CD4-positive, CD25-positive, alpha-beta regulatory T cell (primary cell): ENCODE data around the gene CA9. TPM values are rescaled to one million over a fixed set of nuclear protein-coding genes. Genes with fewer than 3 reads are reported as not detected.

ENCODE experiments used
- ATAC-seq, 2 donors: fragments of 150-1000 bp; cut with Tn5 transposase; one replicate each; pipeline ENCODE4 v1.10.0; 2021; ENCODE audit warnings: low read depth in 2 of 2, moderate number of reproducible peaks in 2 of 2, moderate library complexity in 1 of 2
- DNase-seq, 3 donors: peaks; one replicate each; pipeline versions ENCODE4 v3.0.0 to v3.0.0-alpha.2; 2012 to 2022; ENCODE audit warnings: mixed read lengths in 1 of 3
- H3K27ac ChIP-seq: one replicate; pipeline ENCODE4 v1.7.0; 2013; ENCODE audit warnings: mild to moderate bottlenecking, low read length; ENCODE audit not compliant: insufficient read depth, poor library complexity, severe bottlenecking
- H3K27me3 ChIP-seq: one replicate; pipeline ENCODE4 v1.7.0; 2013; ENCODE audit warnings: low read length; ENCODE audit not compliant: control insufficient read depth, insufficient read depth
- H3K36me3 ChIP-seq: one replicate; pipeline ENCODE4 v1.7.0; 2013; ENCODE audit warnings: mild to moderate bottlenecking, low read length, moderate library complexity; ENCODE audit not compliant: control insufficient read depth, insufficient read depth
- H3K4me1 ChIP-seq: 2 replicates; pipeline ENCODE4 v1.7.0; 2013; ENCODE audit warnings: mild to moderate bottlenecking, low read length; ENCODE audit not compliant: insufficient read depth, control insufficient read depth, poor library complexity, severe bottlenecking
- H3K4me3 ChIP-seq: one replicate; pipeline ENCODE4 v1.7.0; 2013; ENCODE audit warnings: low read depth, mild to moderate bottlenecking, low read length, moderate library complexity
- H3K9me3 ChIP-seq, 2 experiments: 1 replicate in 1 of 2; 2 replicates in 1 of 2; pipeline ENCODE4 v1.7.0; 2013; ENCODE audit warnings: low read length in 2 of 2, mild to moderate bottlenecking in 1 of 2, moderate library complexity in 1 of 2; ENCODE audit not compliant: control insufficient read depth in 2 of 2
- H3K27ac Mint-ChIP-seq, 3 donors: one replicate each; pipeline ENCODE4 v1.8.0; 2020 to 2022; ENCODE audit warnings: mild to moderate bottlenecking in 3 of 3, mixed read lengths in 3 of 3, moderate library complexity in 2 of 3
- H3K27me3 Mint-ChIP-seq: one replicate; pipeline ENCODE4 v1.8.0; 2022; ENCODE audit warnings: mild to moderate bottlenecking, mixed read lengths
- H3K36me3 Mint-ChIP-seq: one replicate; pipeline ENCODE4 v1.8.0; 2020; ENCODE audit warnings: mixed read lengths
- H3K4me1 Mint-ChIP-seq, 4 donors: one replicate each; pipeline ENCODE4 v1.8.0; 2020 to 2022; ENCODE audit warnings: mixed read lengths in 4 of 4, mild to moderate bottlenecking in 1 of 4
- H3K4me3 Mint-ChIP-seq, 4 donors: one replicate each; pipeline ENCODE4 v1.8.0; 2020 to 2022; ENCODE audit warnings: mild to moderate bottlenecking in 4 of 4, mixed read lengths in 4 of 4, moderate library complexity in 3 of 4
- H3K9me3 Mint-ChIP-seq, 7 donors: one replicate each; pipeline ENCODE4 v1.8.0; 2020 to 2022; ENCODE audit warnings: mixed read lengths in 7 of 7, mild to moderate bottlenecking in 3 of 7, moderate library complexity in 2 of 7
- polyA plus RNA-seq, 4 donors: library from polyadenylated mRNA; unstranded; fragments of 300-500 nt; fragmentation: Illumina TruSeq; gene quantifications; one replicate each; pipeline ENCODE4 v1.2.3, GENCODE V29; 2021
- total RNA-seq: library from RNA; stranded (reverse); gene quantifications from one replicate; pipeline ENCODE4 v1.2.3, GENCODE V29; 2022

Gene CA9
- total and polyA plus RNA-seq, 5 donors from 2014 or later: 0.48 TPM; not detected in 4

- Mint-ChIP-seq H3K4me1 (peaks cover 2 to 26% (median 11%) of the 10 kb centered on the region in 4 donors), H3K9me3 (no peaks in the 10 kb centered on the region), H3K27me3 (no peaks in the 10 kb centered on the region), H3K27ac (peak overlapping the region; percentile 67 to 93 (median 78)), H3K36me3 (no peaks in the 10 kb centered on the region), H3K4me3 (peak overlapping the region; percentile 86 to 97 (median 92))
- H3K9me3 ChIP-seq: no peaks in the 10 kb centered on the region
- ATAC-seq (peak in 1 of 2 donors; percentile 34), DNase-seq (peak; percentile 13 to 24 (median 18))
- H3K36me3 ChIP-seq: no peaks in the 10 kb centered on the region
- no peaks in the 10 kb centered on the region for H3K27me3 ChIP-seq
- peak overlapping the region; percentile 47 for H3K27ac ChIP-seq
- H3K4me3 ChIP-seq: no peak overlapping the region
- H3K4me1 ChIP-seq: peaks cover 18% of the 10 kb centered on the region
Measured at GRCh38 chr9:35690614-35691333, 17.0 kb downstream of the CA9 start.

- no peaks in the 10 kb centered on the region for H3K9me3 Mint-ChIP-seq
- Histone ChIP-seq H3K36me3 (no peaks in the 10 kb centered on the region), H3K27me3 (no peaks in the 10 kb centered on the region), H3K4me3 (no peak overlapping the region), H3K27ac (peak overlapping the region; percentile 47), H3K9me3 (no peaks in the 10 kb centered on the region), H3K4me1 (peaks cover 18% of the 10 kb centered on the region)
- no peaks in the 10 kb centered on the region for H3K27me3 Mint-ChIP-seq
- H3K4me1 Mint-ChIP-seq: peaks cover 3 to 27% (median 12%) of the 10 kb centered on the region in 4 donors
- no peaks in the 10 kb centered on the region for H3K36me3 Mint-ChIP-seq
- ATAC-seq: peak in 1 of 2 donors; percentile 17
- peak overlapping the region; percentile 67 to 93 (median 78) for H3K27ac Mint-ChIP-seq
- DNase-seq: no peak
- H3K4me3 Mint-ChIP-seq: peak overlapping the region; percentile 86 to 97 (median 92)
Measured at GRCh38 chr9:35691334-35691650, 17.6 kb downstream of the CA9 start.

- peaks cover 5% of the 10 kb centered on the region for H3K36me3 Mint-ChIP-seq
- DNase-seq (no peak), ATAC-seq (no peak)
- no peaks in the 10 kb centered on the region for H3K27me3 ChIP-seq
- H3K9me3 Mint-ChIP-seq: no peaks in the 10 kb centered on the region
- peaks cover under 1% of the 10 kb centered on the region for H3K36me3 ChIP-seq
- H3K4me1 ChIP-seq: peaks cover 21% of the 10 kb centered on the region
- peak overlapping the region; percentile 66 to 78 (median 67) for H3K27ac Mint-ChIP-seq
- H3K4me3 ChIP-seq: no peak overlapping the region
- H3K27me3 Mint-ChIP-seq: no peaks in the 10 kb centered on the region
- no peak overlapping the region for H3K27ac ChIP-seq
- no peaks in the 10 kb centered on the region for H3K9me3 ChIP-seq
- peaks cover 8 to 33% (median 15%) of the 10 kb centered on the region in 4 donors for H3K4me1 Mint-ChIP-seq
- H3K4me3 Mint-ChIP-seq: peak overlapping the region; percentile 86 to 97 (median 92)
Measured at GRCh38 chr9:35691757-35692301, 18.1 kb downstream of the CA9 start.

GRCh38 chr9:35695943-35696401, 22.2 kb downstream of the CA9 start:
- ATAC-seq (no peak), DNase-seq (no peak)
- peaks cover 42% of the 10 kb centered on the region for H3K36me3 ChIP-seq
- no peaks in the 10 kb centered on the region for H3K27me3 ChIP-seq
- H3K9me3 Mint-ChIP-seq: no peaks in the 10 kb centered on the region
- no peak overlapping the region for H3K4me3 ChIP-seq
- H3K27ac Mint-ChIP-seq: peak overlapping the region in 1 of 3 donors; percentile 79
- H3K4me3 Mint-ChIP-seq: no peak overlapping the region
- H3K27ac ChIP-seq: no peak overlapping the region
- peaks cover 18% of the 10 kb centered on the region for H3K36me3 Mint-ChIP-seq
- peaks cover 13% of the 10 kb centered on the region for H3K4me1 ChIP-seq
- H3K4me1 Mint-ChIP-seq: peaks cover 7 to 22% (median 11%) of the 10 kb centered on the region in 4 donors
- H3K27me3 Mint-ChIP-seq: no peaks in the 10 kb centered on the region
- H3K9me3 ChIP-seq: no peaks in the 10 kb centered on the region

- Histone ChIP-seq H3K27ac (no peak overlapping the region), H3K9me3 (no peaks in the 10 kb centered on the region), H3K4me3 (no peak overlapping the region), H3K36me3 (peaks cover 48% of the 10 kb centered on the region), H3K4me1 (peaks cover 6% of the 10 kb centered on the region), H3K27me3 (no peaks in the 10 kb centered on the region)
- ATAC-seq (peak; percentile 78 to 81), DNase-seq (peak; percentile 39 to 62 (median 56))
- peak overlapping the region in 2 of 3 donors; percentile 78 to 79 for H3K27ac Mint-ChIP-seq
- H3K4me3 Mint-ChIP-seq: no peak overlapping the region
- H3K4me1 Mint-ChIP-seq: peaks cover 3 to 15% (median 9%) of the 10 kb centered on the region in 4 donors
- no peaks in the 10 kb centered on the region for H3K9me3 Mint-ChIP-seq
- no peaks in the 10 kb centered on the region for H3K27me3 Mint-ChIP-seq
- H3K36me3 Mint-ChIP-seq: peaks cover 18% of the 10 kb centered on the region
Measured at GRCh38 chr9:35696520-35697215, 22.9 kb downstream of the CA9 start.

GRCh38 chr9:35697486-35697885, 23.8 kb downstream of the CA9 start:
- H3K9me3 Mint-ChIP-seq: no peaks in the 10 kb centered on the region
- no peak overlapping the region for H3K4me3 ChIP-seq
- no peaks in the 10 kb centered on the region for H3K27me3 Mint-ChIP-seq
- DNase-seq (no peak), ATAC-seq (no peak)
- H3K27ac Mint-ChIP-seq: no peak overlapping the region
- peaks cover 0 to 9% (median 7%) of the 10 kb centered on the region in 4 donors for H3K4me1 Mint-ChIP-seq
- no peak overlapping the region for H3K27ac ChIP-seq
- peak overlapping the region in 1 of 4 donors; percentile 47 for H3K4me3 Mint-ChIP-seq
- H3K36me3 ChIP-seq: peaks cover 54% of the 10 kb centered on the region
- H3K27me3 ChIP-seq: no peaks in the 10 kb centered on the region
- H3K9me3 ChIP-seq: no peaks in the 10 kb centered on the region
- H3K36me3 Mint-ChIP-seq: peaks cover 18% of the 10 kb centered on the region
- peaks cover 5% of the 10 kb centered on the region for H3K4me1 ChIP-seq

GRCh38 chr9:35698231-35698630, 24.5 kb downstream of the CA9 start:
- no peaks in the 10 kb centered on the region for H3K9me3 ChIP-seq
- peaks cover 5% of the 10 kb centered on the region for H3K4me1 ChIP-seq
- DNase-seq (no peak), ATAC-seq (no peak)
- Mint-ChIP-seq H3K4me1 (peaks cover 0 to 9% (median 7%) of the 10 kb centered on the region in 4 donors), H3K27ac (no peak overlapping the region), H3K36me3 (peaks cover 21% of the 10 kb centered on the region), H3K9me3 (no peaks in the 10 kb centered on the region), H3K4me3 (peak overlapping the region in 1 of 4 donors; percentile 47), H3K27me3 (no peaks in the 10 kb centered on the region)
- peaks cover 61% of the 10 kb centered on the region for H3K36me3 ChIP-seq
- no peaks in the 10 kb centered on the region for H3K27me3 ChIP-seq
- H3K4me3 ChIP-seq: no peak overlapping the region
- no peak overlapping the region for H3K27ac ChIP-seq
